H7 (cell line): ENCODE data around the gene NAALADL2. TPM values are rescaled to one million over a fixed set of nuclear protein-coding genes. Genes with fewer than 3 reads are reported as not detected.

ENCODE experiments used
- DNase-seq: peaks from one replicate; pipeline ENCODE4 v3.0.0; 2012
- H3K27me3 ChIP-seq: 2 replicates; pipeline ENCODE4 v1.6.0; 2011; ENCODE audit warnings: mild to moderate bottlenecking, low read length; ENCODE audit not compliant: control insufficient read depth, insufficient read depth
- H3K36me3 ChIP-seq: replicated peaks from 2 replicates; pipeline ENCODE4 v1.5.1; 2011; ENCODE audit warnings: low read length; ENCODE audit not compliant: control insufficient read depth, insufficient read depth
- H3K4me3 ChIP-seq: 2 replicates; pipeline ENCODE4 v1.5.1; 2011; ENCODE audit warnings: low read depth, mild to moderate bottlenecking, control low read depth, low read length, moderate library complexity; ENCODE audit not compliant: insufficient read depth
- total RNA-seq: library from RNA; depleted of rRNA; stranded (reverse); fragments of >200 nt; shearing (Covaris generic); gene quantifications from 2 replicates; pipeline ENCODE4 v1.2.3, GENCODE V29; 2014

NAALADL2 gene
- total RNA-seq, 1 experiment from 2014 or later: 0.14 TPM

- Histone ChIP-seq H3K4me3 (no peak overlapping the region), H3K36me3 (no peaks in the 10 kb centered on the region), H3K27me3 (no peaks in the 10 kb centered on the region)
- no peak for DNase-seq
Observed at GRCh38 chr3:175093748-175094147, 234.6 kb downstream of the NAALADL2 start.

- Histone ChIP-seq H3K36me3 (no peaks in the 10 kb centered on the region), H3K4me3 (no peak overlapping the region), H3K27me3 (no peaks in the 10 kb centered on the region)
- DNase-seq: no peak
Observed at GRCh38 chr3:175094344-175094743, 235.2 kb downstream of the NAALADL2 start.

DNA sequence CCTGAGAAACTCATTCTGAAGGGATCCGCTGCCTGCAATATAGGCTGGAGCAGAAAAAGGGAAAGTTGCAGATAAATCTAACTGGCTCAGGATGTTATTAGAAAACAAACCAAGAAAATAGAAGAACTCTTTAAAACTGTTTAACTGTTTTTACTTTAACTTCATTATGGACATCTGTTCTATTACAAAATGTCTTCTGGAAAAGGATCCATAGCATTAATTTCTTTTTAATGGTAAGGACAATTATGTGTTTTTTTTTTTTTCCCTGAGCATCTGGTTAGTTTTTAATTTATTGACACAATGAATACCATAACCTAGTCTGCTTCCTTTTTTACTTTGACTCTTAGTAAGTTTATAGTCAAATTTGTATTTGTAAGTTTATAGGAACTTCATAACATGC is 239.5 kb downstream of the NAALADL2 start:
- no peaks in the 10 kb centered on the region for H3K36me3 ChIP-seq
- no peak overlapping the region for H3K4me3 ChIP-seq
- no peak for DNase-seq
- H3K27me3 ChIP-seq: no peaks in the 10 kb centered on the region

- no peak for DNase-seq
- H3K27me3 ChIP-seq: no peaks in the 10 kb centered on the region
Observed at GRCh38 chr3:175102161-175102560, 243.0 kb downstream of the NAALADL2 start.

GRCh38 chr3:175103298-175103697 is 244.2 kb downstream of the NAALADL2 start:
- H3K36me3 ChIP-seq: no peaks in the 10 kb centered on the region
- no peak overlapping the region for H3K4me3 ChIP-seq
- DNase-seq: no peak

More at GRCh38 chr3:175102161-175102560, 243.0 kb downstream of the NAALADL2 start:
- Histone ChIP-seq H3K4me3 (no peak overlapping the region), H3K36me3 (no peaks in the 10 kb centered on the region)

GRCh38 chr3:175105066-175105465 is 245.9 kb downstream of the NAALADL2 start:
- H3K27me3 ChIP-seq: no peaks in the 10 kb centered on the region
- no peak for DNase-seq
- H3K4me3 ChIP-seq: no peak overlapping the region
- no peaks in the 10 kb centered on the region for H3K36me3 ChIP-seq

More at GRCh38 chr3:175103298-175103697, 244.2 kb downstream of the NAALADL2 start:
- no peaks in the 10 kb centered on the region for H3K27me3 ChIP-seq

DNA sequence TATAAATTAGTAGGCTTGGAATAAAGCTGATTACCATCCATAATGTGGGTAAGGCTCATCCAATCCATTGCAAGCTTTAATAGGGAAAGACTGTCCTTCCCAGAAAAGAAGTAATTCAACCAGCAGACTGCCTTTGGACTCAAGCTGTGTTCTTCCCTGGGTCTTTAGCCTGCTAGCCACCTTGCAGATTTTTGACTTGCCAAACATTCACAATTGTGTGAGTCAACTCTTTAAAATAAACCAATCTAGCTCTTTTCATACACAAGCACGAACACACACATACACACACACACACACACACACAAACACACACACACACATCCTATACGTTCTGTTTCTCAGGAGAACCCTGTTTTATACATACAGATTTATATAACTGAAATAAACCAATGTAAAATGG is 248.1 kb downstream of the NAALADL2 start:
- Histone ChIP-seq H3K36me3 (no peaks in the 10 kb centered on the region), H3K4me3 (no peak overlapping the region), H3K27me3 (no peaks in the 10 kb centered on the region)
- DNase-seq: no peak

DNA sequence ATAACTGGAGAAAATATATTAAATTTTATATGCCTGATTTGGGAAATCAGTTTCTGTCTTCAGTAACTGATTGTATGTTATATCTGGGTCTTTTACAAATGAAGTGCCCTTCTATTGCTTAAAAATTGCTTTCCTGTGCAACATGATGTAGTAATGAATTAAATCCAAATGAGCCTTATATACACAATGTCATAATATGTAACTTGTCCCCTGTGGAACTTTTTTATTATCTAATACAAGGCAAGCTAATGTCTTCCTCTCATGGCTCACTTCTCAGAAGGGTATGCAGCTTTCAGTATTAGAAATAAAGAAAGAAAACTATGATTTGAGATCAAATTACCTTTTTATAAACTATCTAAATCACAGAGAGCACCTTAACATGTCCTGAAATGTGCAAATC is 248.9 kb downstream of the NAALADL2 start:
- Histone ChIP-seq H3K4me3 (no peak overlapping the region), H3K36me3 (no peaks in the 10 kb centered on the region), H3K27me3 (no peaks in the 10 kb centered on the region)
- no peak for DNase-seq

GRCh38 chr3:175108613-175109151 is 249.5 kb downstream of the NAALADL2 start:
- no peak for DNase-seq
- H3K27me3 ChIP-seq: no peaks in the 10 kb centered on the region
- H3K36me3 ChIP-seq: no peaks in the 10 kb centered on the region
- H3K4me3 ChIP-seq: no peak overlapping the region

DNA sequence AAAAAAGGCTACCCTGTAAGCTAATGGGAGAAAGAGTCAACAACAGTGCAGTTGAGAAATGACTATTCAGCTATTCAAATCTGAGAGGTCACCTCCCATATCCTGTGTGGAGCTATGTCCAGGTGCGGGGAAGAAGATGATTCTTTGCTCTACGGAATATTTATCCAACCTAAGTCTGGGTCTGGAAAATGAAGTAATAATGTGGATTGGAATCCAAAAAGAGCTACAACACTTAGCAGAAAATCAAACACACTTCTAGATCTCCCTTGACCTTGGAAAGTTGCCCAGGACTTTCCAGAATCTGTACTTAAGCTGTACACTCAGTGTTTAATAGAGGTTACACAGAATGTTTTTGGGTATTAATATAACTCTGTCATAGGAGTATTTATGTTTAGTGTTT is 251.9 kb downstream of the NAALADL2 start:
- Histone ChIP-seq H3K36me3 (no peaks in the 10 kb centered on the region), H3K4me3 (no peak overlapping the region), H3K27me3 (no peaks in the 10 kb centered on the region)
- no peak for DNase-seq

DNA sequence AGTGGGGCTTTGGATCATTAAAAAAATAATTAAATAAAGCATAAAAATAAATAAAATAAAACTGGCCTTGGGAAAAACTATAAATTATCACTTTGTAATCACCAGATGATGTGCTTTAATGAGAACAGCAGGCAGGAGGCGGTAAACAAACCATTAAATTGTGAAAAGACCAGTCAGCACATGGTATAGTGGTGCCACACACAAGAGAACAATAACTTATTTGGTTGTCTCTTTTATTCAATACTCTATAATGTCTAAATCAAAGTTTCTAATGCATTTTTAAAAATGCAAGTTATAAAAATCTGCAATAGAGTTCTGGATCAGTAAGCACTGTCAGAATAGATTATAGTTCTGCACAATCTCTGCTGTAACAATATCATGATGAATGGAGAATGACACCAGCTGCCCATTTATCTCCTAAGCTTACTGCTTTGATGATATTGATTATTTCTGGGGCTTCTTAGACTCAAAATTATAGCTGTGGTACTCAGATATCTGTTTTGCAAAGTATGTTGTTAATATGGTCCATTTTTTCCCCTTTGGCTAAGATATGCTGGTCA is 259.3 kb downstream of the NAALADL2 start:
- DNase-seq: no peak
- H3K4me3 ChIP-seq: no peak overlapping the region
- H3K36me3 ChIP-seq: no peaks in the 10 kb centered on the region
- no peaks in the 10 kb centered on the region for H3K27me3 ChIP-seq

- no peak overlapping the region for H3K4me3 ChIP-seq
- no peaks in the 10 kb centered on the region for H3K27me3 ChIP-seq
- H3K36me3 ChIP-seq: no peaks in the 10 kb centered on the region
- peak; percentile 7 for DNase-seq
Observed at GRCh38 chr3:175121225-175121624, 262.1 kb downstream of the NAALADL2 start.

GRCh38 chr3:175127075-175127662 is 268.0 kb downstream of the NAALADL2 start:
- H3K4me3 ChIP-seq: no peak overlapping the region
- H3K36me3 ChIP-seq: no peaks in the 10 kb centered on the region
- no peaks in the 10 kb centered on the region for H3K27me3 ChIP-seq
- DNase-seq: no peak

DNA sequence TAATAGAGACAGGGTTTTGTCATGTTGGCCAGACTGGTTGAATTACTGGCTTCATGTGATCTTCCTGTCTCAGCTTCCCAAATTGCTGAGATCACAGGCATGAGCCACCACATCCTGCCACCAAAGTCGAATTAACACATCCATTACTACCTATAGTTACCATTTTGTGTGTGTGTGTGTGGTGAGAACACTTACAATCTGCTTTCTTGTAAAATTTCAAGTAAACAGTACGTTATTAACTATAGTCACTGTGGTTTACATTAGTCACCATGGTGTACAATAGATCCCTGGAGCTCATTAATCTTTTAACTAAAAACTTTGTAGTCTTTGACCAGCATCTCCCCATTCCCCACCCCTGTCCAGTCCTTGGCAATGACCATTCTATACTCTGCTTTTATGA is 270.0 kb downstream of the NAALADL2 start:
- H3K4me3 ChIP-seq: no peak overlapping the region
- no peaks in the 10 kb centered on the region for H3K36me3 ChIP-seq
- H3K27me3 ChIP-seq: no peaks in the 10 kb centered on the region
- no peak for DNase-seq

DNA sequence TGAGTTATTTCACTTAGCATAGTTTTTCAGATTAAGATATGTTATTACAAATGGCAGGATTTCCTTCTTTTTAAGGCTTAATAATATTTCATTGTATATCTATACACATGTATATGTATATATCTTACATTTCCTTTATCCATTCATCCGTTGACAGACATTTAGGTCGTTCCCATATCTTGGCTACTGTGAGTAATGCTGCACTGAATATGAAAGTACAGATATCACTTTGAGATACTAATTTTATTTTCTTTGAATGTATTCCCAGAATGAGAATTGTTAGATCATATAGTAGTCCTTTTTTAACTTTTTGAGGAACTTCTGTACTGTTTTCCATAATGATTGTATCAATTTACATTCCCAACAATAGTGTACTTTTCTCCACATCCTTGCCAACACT is 270.4 kb downstream of the NAALADL2 start:
- H3K4me3 ChIP-seq: no peak overlapping the region
- no peaks in the 10 kb centered on the region for H3K27me3 ChIP-seq
- no peak for DNase-seq
- no peaks in the 10 kb centered on the region for H3K36me3 ChIP-seq
